Ovary (tissue), 3 donors: Measurements from ENCODE around the gene ZNF14.

Experiments
- CTCF ChIP-seq, 3 donors: fragments of 450-650 bp in 2 of 3; fragments of 200-600 bp in 1 of 3; IDR thresholded peaks; one replicate each; pipeline versions ENCODE4 v1.5.1 to v1.8.0; 2016 to 2022; ENCODE audit warnings: antibody characterized with exemption in 3 of 3, mild to moderate bottlenecking in 1 of 3
- POLR2A ChIP-seq: fragments of 450-650 bp; IDR thresholded peaks from one replicate; pipeline ENCODE4 v1.6.1; 2017; ENCODE audit warnings: antibody characterized with exemption, mild to moderate bottlenecking, moderate library complexity
- donor health status: DM: no; HTN: no; CAD: no.

DNA sequence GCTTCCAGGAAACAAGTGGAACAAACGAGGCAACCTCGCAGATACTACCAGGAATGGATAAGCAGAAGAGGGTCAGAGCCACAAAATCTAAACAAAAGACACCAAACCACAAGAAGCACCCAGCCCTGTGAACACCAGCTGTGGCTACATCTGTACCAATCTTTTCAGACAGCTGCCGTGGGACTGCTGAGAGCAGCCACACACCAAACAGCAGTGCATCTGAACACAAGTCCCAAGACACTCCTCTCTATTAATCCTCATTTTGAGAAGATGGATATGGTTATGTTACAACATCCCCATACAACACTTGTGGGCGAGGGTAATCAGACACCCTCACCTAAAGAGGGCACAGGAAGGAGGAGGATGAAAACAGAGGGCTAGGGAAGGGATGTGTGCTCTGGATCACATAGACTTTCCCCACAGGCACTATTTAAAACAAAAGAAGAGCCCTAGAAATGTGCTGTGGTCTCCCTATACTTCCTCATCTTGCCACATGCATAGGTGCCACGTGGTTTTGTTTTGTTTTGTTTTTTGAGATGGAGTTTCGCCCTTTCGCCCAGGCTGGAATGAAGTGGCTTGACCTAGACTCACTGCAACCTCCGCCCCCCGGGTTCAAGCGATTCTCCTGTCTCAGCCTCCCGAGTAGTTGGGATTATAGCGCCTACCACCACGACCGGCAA is 41.6 kb upstream of the ZNF14 start:
- TF ChIP-seq CTCF (IDR thresholded peaks at IDR 0.05) (no peak), POLR2A (no peak)
